ENCODE measurements around the gene GABRR3.
"Not testable (repeated sequence)": the region's sequence is repeated elsewhere in the genome, so short reads cannot be mapped to it uniquely, and the experiment has no call there.

The GABRR3 gene

GRCh38 chr3:98021830-98022560 lies 13.1 kb downstream of the GABRR3 start:
- no peak for DNase-seq

GRCh38 chr3:98020412-98020811 lies 14.7 kb downstream of the GABRR3 start:
- no peak for DNase-seq

- DNase-seq: no peak
Measured at GRCh38 chr3:98018301-98018700, 16.8 kb downstream of the GABRR3 start.

GRCh38 chr3:98014268-98014585 lies 20.9 kb downstream of the GABRR3 start:
- DNase-seq: no peak

- no peak for DNase-seq
Measured at GRCh38 chr3:98013411-98014267, 21.5 kb downstream of the GABRR3 start.

GRCh38 chr3:98012979-98013378 lies 22.1 kb downstream of the GABRR3 start:
- DNase-seq: no peak

- DNase-seq: not testable (repeated sequence)
Measured at GRCh38 chr3:98010883-98011449, 24.1 kb downstream of the GABRR3 start.

- DNase-seq: no peak
Measured at GRCh38 chr3:98010194-98010882, 24.8 kb downstream of the GABRR3 start.

- no peak for DNase-seq
Measured at GRCh38 chr3:98008855-98009254, 26.3 kb downstream of the GABRR3 start.

- no peak for DNase-seq
Measured at GRCh38 chr3:98005438-98005837, 29.7 kb downstream of the GABRR3 start.

GRCh38 chr3:98004721-98005120 lies 30.4 kb downstream of the GABRR3 start:
- DNase-seq: no peak

GRCh38 chr3:98003306-98003969 lies 31.7 kb downstream of the GABRR3 start:
- no peak for DNase-seq

GRCh38 chr3:98002717-98003116 lies 32.4 kb downstream of the GABRR3 start:
- DNase-seq: no peak

- DNase-seq: no peak
Measured at GRCh38 chr3:97999994-98000393, 35.1 kb downstream of the GABRR3 start.

GRCh38 chr3:97999103-97999502 lies 36.0 kb downstream of the GABRR3 start:
- no peak for DNase-seq

GRCh38 chr3:97996988-97997387 lies 38.1 kb downstream of the GABRR3 start:
- DNase-seq: no peak

GRCh38 chr3:97994328-97994945 lies 40.7 kb downstream of the GABRR3 start:
- no peak for DNase-seq

- DNase-seq: no peak
Measured at GRCh38 chr3:97993526-97993925, 41.6 kb downstream of the GABRR3 start.

GRCh38 chr3:97992547-97993173 lies 42.5 kb downstream of the GABRR3 start:
- no peak for DNase-seq

- DNase-seq: no peak
Measured at GRCh38 chr3:97991293-97991682, 43.8 kb downstream of the GABRR3 start.

GRCh38 chr3:97990624-97991292 lies 44.4 kb downstream of the GABRR3 start:
- DNase-seq: no peak

Data from CD4-positive, alpha-beta T cell treated with Interferon gamma for 1 hour (primary cell).